ENCODE data around the gene UNC13B.

The UNC13B gene

GRCh38 chr9:35422753-35423152, 260.9 kb downstream of the UNC13B start:
- no peak for DNase-seq (ENCODE audit: low read depth in 1 of 2, low spot score in 1 of 2)

- DNase-seq (ENCODE audit: low read depth in 1 of 2, low spot score in 1 of 2): no peak
Measured at GRCh38 chr9:35423499-35423898, 261.7 kb downstream of the UNC13B start.

GRCh38 chr9:35424356-35425352, 262.8 kb downstream of the UNC13B start:
- DNase-seq (ENCODE audit: low read depth in 1 of 2, low spot score in 1 of 2): no peak

- DNase-seq (ENCODE audit: low read depth in 1 of 2, low spot score in 1 of 2): no peak
Measured at GRCh38 chr9:35426627-35427026, 264.8 kb downstream of the UNC13B start.

GRCh38 chr9:35431467-35431866, 269.7 kb downstream of the UNC13B start:
- no peak for DNase-seq (ENCODE audit: low read depth in 1 of 2, low spot score in 1 of 2)

- DNase-seq (ENCODE audit: low read depth in 1 of 2, low spot score in 1 of 2): no peak
Measured at GRCh38 chr9:35432076-35432475, 270.3 kb downstream of the UNC13B start.

GRCh38 chr9:35436933-35437332, 275.1 kb downstream of the UNC13B start:
- DNase-seq (ENCODE audit: low read depth in 1 of 2, low spot score in 1 of 2): no peak

- no peak for DNase-seq (ENCODE audit: low read depth in 1 of 2, low spot score in 1 of 2)
Measured at GRCh38 chr9:35446012-35446411, 284.2 kb downstream of the UNC13B start.

- no peak for DNase-seq (ENCODE audit: low read depth in 1 of 2, low spot score in 1 of 2)
Measured at GRCh38 chr9:35448496-35448895, 286.7 kb downstream of the UNC13B start.

GRCh38 chr9:35452481-35452880, 290.7 kb downstream of the UNC13B start:
- DNase-seq (ENCODE audit: low read depth in 1 of 2, low spot score in 1 of 2): no peak

- DNase-seq (ENCODE audit: low read depth in 1 of 2, low spot score in 1 of 2): no peak
Measured at GRCh38 chr9:35453786-35454185, 292.0 kb downstream of the UNC13B start.
